ENCODE data around the gene KCNK7.

DNA sequence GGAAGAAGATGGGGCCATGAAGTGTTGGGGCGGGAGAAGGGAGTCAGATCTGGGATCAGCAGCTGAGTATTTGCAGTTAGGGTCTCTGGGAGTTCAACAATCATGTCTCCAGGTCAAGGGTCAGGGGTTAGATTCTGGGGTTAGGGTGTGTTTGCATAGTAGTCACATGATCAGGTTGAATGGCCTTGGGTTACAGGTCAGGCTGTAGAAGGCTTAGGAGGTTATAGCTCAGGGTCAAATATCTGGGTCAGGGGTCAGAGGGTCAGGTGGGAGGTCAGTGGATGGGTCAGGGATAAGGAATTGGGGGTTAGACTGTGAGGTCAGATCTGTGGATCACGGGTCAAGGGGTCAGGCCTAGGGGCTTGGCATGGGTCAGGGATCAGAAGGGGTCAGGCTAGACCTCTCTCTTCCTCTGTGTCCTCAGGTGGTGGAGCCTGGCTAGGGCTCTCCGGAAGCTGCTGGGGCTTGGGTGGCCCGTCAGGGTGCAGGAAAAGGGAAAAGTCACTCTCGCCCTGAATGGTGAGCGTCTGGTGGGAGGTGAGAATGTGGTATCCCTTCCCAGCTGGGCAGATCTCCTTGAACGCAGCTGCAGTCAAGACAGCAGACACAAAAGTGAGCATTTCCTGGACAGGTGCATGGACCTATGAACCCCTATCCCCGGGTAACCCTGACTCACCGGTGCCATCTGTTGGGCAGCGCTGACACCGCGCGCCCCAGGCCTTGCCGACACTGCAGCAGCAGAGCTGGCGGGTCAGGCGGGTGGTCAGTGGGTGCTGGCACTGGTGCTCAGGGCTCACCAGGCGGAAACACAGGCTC is 43.8 kb downstream of the KCNK7 start:
- TF ChIP-seq, protein P1, sequence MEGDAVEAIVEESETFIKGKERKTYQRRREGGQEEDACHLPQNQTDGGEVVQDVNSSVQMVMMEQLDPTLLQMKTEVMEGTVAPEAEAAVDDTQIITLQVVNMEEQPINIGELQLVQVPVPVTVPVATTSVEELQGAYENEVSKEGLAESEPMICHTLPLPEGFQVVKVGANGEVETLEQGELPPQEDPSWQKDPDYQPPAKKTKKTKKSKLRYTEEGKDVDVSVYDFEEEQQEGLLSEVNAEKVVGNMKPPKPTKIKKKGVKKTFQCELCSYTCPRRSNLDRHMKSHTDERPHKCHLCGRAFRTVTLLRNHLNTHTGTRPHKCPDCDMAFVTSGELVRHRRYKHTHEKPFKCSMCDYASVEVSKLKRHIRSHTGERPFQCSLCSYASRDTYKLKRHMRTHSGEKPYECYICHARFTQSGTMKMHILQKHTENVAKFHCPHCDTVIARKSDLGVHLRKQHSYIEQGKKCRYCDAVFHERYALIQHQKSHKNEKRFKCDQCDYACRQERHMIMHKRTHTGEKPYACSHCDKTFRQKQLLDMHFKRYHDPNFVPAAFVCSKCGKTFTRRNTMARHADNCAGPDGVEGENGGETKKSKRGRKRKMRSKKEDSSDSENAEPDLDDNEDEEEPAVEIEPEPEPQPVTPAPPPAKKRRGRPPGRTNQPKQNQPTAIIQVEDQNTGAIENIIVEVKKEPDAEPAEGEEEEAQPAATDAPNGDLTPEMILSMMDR (IDR thresholded peaks at IDR 0.05): no peak
- TF ChIP-seq POLR2A (IDR thresholded peaks at IDR 0.05): no peak

All from uterus (tissue), 2 donors.